B cell (primary cell): ENCODE data around the gene FERMT3. TPM values are rescaled to one million over a fixed set of nuclear protein-coding genes. Genes with fewer than 3 reads are reported as not detected.

Experiments used
- ATAC-seq: fragments of 200-7000 bp; cut with Tn5 transposase; one replicate; pipeline ENCODE4 v1.10.0; 2021; ENCODE audit warnings: low read depth, mild to moderate bottlenecking, moderate number of reproducible peaks, moderate library complexity
- CTCF ChIA-PET: fragments of 350-600 bp; sonication (Branson Sonifier 250); formaldehyde crosslinking; loops from one replicate; lab custom pipeline; 2021; ENCODE audit warnings: antibody characterized with exemption, inconsistent platforms; lab: Charles Lee
- POLR2A ChIA-PET: fragments of 350-600 bp; sonication (Branson Sonifier 250); formaldehyde crosslinking; loops from one replicate; lab custom pipeline; 2021; ENCODE audit warnings: antibody characterized with exemption; lab: Charles Lee
- DNase-seq: peaks from one replicate; pipeline ENCODE4 v3.0.0; 2013
- H2AFZ ChIP-seq: 2 replicates; pipeline ENCODE4 v1.6.1; 2012; ENCODE audit warnings: mild to moderate bottlenecking, low read depth, low read length; ENCODE audit not compliant: insufficient read depth, poor library complexity, severe bottlenecking
- H3K27ac ChIP-seq, 2 donors: 1 replicate in 1 of 2; 2 replicates in 1 of 2; pipeline ENCODE4 v1.5.1; 2012 to 2013; ENCODE audit warnings: low read length in 2 of 2, mild to moderate bottlenecking in 2 of 2, moderate library complexity in 1 of 2
- H3K27me3 ChIP-seq, 4 experiments: fragments of 200-600 bp in 1 of 4; sonication (generic) in 1 of 4; replicated peaks in 1 of 4; 1 replicate in 2 of 4; 2 replicates in 2 of 4; pipeline versions ENCODE4 v1.6.1 to v1.7.0; 2013 to 2016; ENCODE audit warnings: low read length in 3 of 4, mild to moderate bottlenecking in 2 of 4, mixed read lengths in 1 of 4, moderate library complexity in 1 of 4; ENCODE audit not compliant: insufficient read depth in 4 of 4, control insufficient read depth in 3 of 4; ENCODE audit errors: control extremely low read depth in 1 of 4
- H3K36me3 ChIP-seq, 2 experiments: replicated peaks in 1 of 2; 1 replicate in 1 of 2; 2 replicates in 1 of 2; pipeline versions ENCODE4 v1.6.1 to v1.7.1; 2013; ENCODE audit warnings: low read length in 1 of 2; ENCODE audit not compliant: insufficient read depth in 2 of 2, control insufficient read depth in 1 of 2; ENCODE audit errors: control extremely low read depth in 1 of 2, extremely low read depth in 1 of 2
- H3K4me1 ChIP-seq, 2 donors: fragments of 200-600 bp in 1 of 2; sonication (generic) in 1 of 2; 1 replicate in 1 of 2; 2 replicates in 1 of 2; pipeline versions ENCODE4 v1.5.1 to v1.6.1; 2013 to 2017; ENCODE audit warnings: low read length in 2 of 2; ENCODE audit not compliant: control insufficient read depth in 2 of 2, insufficient read depth in 2 of 2
- H3K4me2 ChIP-seq: replicated peaks from 2 replicates; pipeline ENCODE3; 2012; ENCODE audit warnings: mild to moderate bottlenecking, low read depth, low read length; ENCODE audit not compliant: poor library complexity, severe bottlenecking
- H3K4me3 ChIP-seq, 5 experiments: fragments of 200-600 bp in 1 of 5; sonication (generic) in 1 of 5; 1 replicate in 3 of 5; 2 replicates in 2 of 5; pipeline versions ENCODE4 v1.5.1 to v1.7.0; 2011 to 2016; ENCODE audit warnings: low read length in 4 of 5, mild to moderate bottlenecking in 4 of 5, low read depth in 2 of 5, control low read depth in 1 of 5, moderate library complexity in 1 of 5; ENCODE audit not compliant: insufficient read depth in 1 of 5; ENCODE audit errors: control extremely low read depth in 1 of 5, extremely low read depth in 1 of 5
- H3K79me2 ChIP-seq: fragments of 200-600 bp; sonication (generic); one replicate; pipeline ENCODE4 v1.6.0; 2016; ENCODE audit warnings: low read length; ENCODE audit not compliant: control insufficient read depth, insufficient read depth
- H3K9ac ChIP-seq: fragments of 200-600 bp; sonication (generic); 2 replicates; pipeline ENCODE4 v1.6.1; 2017; ENCODE audit warnings: mild to moderate bottlenecking, low read length, moderate library complexity
- H3K9me3 ChIP-seq, 3 donors: one replicate each; pipeline versions ENCODE4 v1.6.1 to v1.7.1; 2013; ENCODE audit warnings: low read length in 2 of 3; ENCODE audit not compliant: control insufficient read depth in 2 of 3, insufficient read depth in 1 of 3; ENCODE audit errors: control extremely low read depth in 1 of 3
- H4K20me1 ChIP-seq: 2 replicates; pipeline ENCODE4 v1.6.0; 2012; ENCODE audit warnings: mild to moderate bottlenecking, low read length; ENCODE audit not compliant: insufficient read depth, control insufficient read depth, poor library complexity, severe bottlenecking
- H3K27ac Mint-ChIP-seq: one replicate; pipeline ENCODE4 v1.8.0; 2021; ENCODE audit warnings: mixed read lengths
- H3K27me3 Mint-ChIP-seq: one replicate; pipeline ENCODE4 v1.8.0; 2021; ENCODE audit warnings: mixed read lengths
- H3K4me1 Mint-ChIP-seq: one replicate; pipeline ENCODE4 v1.8.0; 2021; ENCODE audit warnings: mixed read lengths
- H3K4me3 Mint-ChIP-seq: one replicate; pipeline ENCODE4 v1.8.0; 2021; ENCODE audit warnings: mixed read lengths
- H3K9me3 Mint-ChIP-seq: one replicate; pipeline ENCODE4 v1.8.0; 2022; ENCODE audit warnings: mixed read lengths; ENCODE audit not compliant: insufficient read depth
- EZH2 ChIP-seq: IDR thresholded peaks from 2 replicates; pipeline ENCODE4 v1.6.1; 2012; ENCODE audit warnings: borderline replicate concordance, low read depth, mild to moderate bottlenecking, moderate library complexity, low read length; ENCODE audit not compliant: insufficient read depth, poor library complexity, severe bottlenecking
- WGBS: methylation state at CpG from one replicate; pipeline ENCODE4 v1.1.5; 2013; ENCODE audit warnings: missing lambda C conversion rate; ENCODE audit not compliant: insufficient coverage; 5-methylcytosine and 5-hydroxymethylcytosine counted together
- intact Hi-C: fragments of 100-400 bp; cut with micrococcal nuclease; formaldehyde crosslinking; loops from one replicate; pipeline ENCODE4 v1.10.0; 2022
- polyA plus RNA-seq: library from polyadenylated mRNA; depleted of rRNA; stranded (reverse); fragments of >200 nt; gene quantifications from 2 replicates; pipeline ENCODE4 v1.2.3, GENCODE V29; 2012
- total RNA-seq, 2 donors: library from RNA; stranded (reverse); fragments of 120-200 nt in 1 of 2; gene quantifications; 1 replicate in 1 of 2; 2 replicates in 1 of 2; pipeline versions ENCODE4 v1.2.3 to v1.2.4, GENCODE V29; 2013 to 2022
- TF ChIP-seq, protein P1 (sequence below): fragments of 200-600 bp; IDR thresholded peaks from one replicate; pipeline ENCODE4 v1.8.0; 2022; ENCODE audit warnings: antibody characterized with exemption, mild to moderate bottlenecking

Gene FERMT3
- total and polyA plus RNA-seq, 2 donors (not counting 1 experiment from before 2014, with no cell fraction given): 96.2 to 170 TPM

GRCh38 chr11:64170419-64170818 is 36.1 kb upstream of the FERMT3 start:
- Histone ChIP-seq H3K4me2 (no peak overlapping the region), H2AFZ (no peak overlapping the region)
- no peaks in the 10 kb centered on the region for H3K9me3 Mint-ChIP-seq

GRCh38 chr11:64173616-64174355 is 32.7 kb upstream of the FERMT3 start:
- Histone ChIP-seq H3K4me1 (peaks cover 5 to 7% of the 10 kb centered on the region in 2 donors), H4K20me1 (no peaks in the 10 kb centered on the region), H3K27me3 (no peaks in the 10 kb centered on the region), H3K27ac (no peak overlapping the region), H3K79me2 (peaks cover 7% of the 10 kb centered on the region), H3K9ac (no peak overlapping the region), H2AFZ (no peak overlapping the region), H3K4me2 (no peak overlapping the region), H3K4me3 (no peak overlapping the region), H3K9me3 (peaks cover 0 to 4% (median 0%) of the 10 kb centered on the region in 3 donors), H3K36me3 (no peaks in the 10 kb centered on the region)
- no peak for ATAC-seq
- WGBS: 92% methylated on average over 4 of the region's 4 CpGs
- Mint-ChIP-seq H3K4me3 (no peak overlapping the region), H3K4me1 (peaks cover 10% of the 10 kb centered on the region), H3K9me3 (no peaks in the 10 kb centered on the region), H3K27me3 (no peaks in the 10 kb centered on the region), H3K27ac (no peak overlapping the region)
- TF ChIP-seq, protein P1, sequence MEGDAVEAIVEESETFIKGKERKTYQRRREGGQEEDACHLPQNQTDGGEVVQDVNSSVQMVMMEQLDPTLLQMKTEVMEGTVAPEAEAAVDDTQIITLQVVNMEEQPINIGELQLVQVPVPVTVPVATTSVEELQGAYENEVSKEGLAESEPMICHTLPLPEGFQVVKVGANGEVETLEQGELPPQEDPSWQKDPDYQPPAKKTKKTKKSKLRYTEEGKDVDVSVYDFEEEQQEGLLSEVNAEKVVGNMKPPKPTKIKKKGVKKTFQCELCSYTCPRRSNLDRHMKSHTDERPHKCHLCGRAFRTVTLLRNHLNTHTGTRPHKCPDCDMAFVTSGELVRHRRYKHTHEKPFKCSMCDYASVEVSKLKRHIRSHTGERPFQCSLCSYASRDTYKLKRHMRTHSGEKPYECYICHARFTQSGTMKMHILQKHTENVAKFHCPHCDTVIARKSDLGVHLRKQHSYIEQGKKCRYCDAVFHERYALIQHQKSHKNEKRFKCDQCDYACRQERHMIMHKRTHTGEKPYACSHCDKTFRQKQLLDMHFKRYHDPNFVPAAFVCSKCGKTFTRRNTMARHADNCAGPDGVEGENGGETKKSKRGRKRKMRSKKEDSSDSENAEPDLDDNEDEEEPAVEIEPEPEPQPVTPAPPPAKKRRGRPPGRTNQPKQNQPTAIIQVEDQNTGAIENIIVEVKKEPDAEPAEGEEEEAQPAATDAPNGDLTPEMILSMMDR: no peak
- no peak for TF ChIP-seq EZH2
- ChIA-PET CTCF (no interaction called here), POLR2A (interaction anchor here (0.6 kb wide), 1 partner anchor 14 kb away, joined by 5 read pairs; no protein-coding TSS in a partner anchor)
- no peak for DNase-seq
- intact Hi-C loops: no loop called here

More at GRCh38 chr11:64170419-64170818, 36.1 kb upstream of the FERMT3 start:
- 86% methylated on average over 1 of the region's 4 CpGs for WGBS
- Histone ChIP-seq H3K4me3 (no peak overlapping the region), H4K20me1 (no peaks in the 10 kb centered on the region), H3K79me2 (no peaks in the 10 kb centered on the region), H3K9me3 (peaks cover 0 to 4% (median 0%) of the 10 kb centered on the region in 3 donors), H3K9ac (no peak overlapping the region), H3K4me1 (peaks cover 3 to 5% of the 10 kb centered on the region in 2 donors), H3K27me3 (no peaks in the 10 kb centered on the region), H3K36me3 (no peaks in the 10 kb centered on the region), H3K27ac (no peak overlapping the region)
- CTCF ChIA-PET: interaction anchor here (0.7 to 1.6 kb wide), 3 partner anchors 34 to 748 kb away, joined by 3 read pairs; no protein-coding TSS in a partner anchor
- H3K4me3 Mint-ChIP-seq: no peak overlapping the region
- TF ChIP-seq EZH2: no peak
- TF ChIP-seq, protein P1: no peak
- POLR2A ChIA-PET: interaction anchor here (0.7 kb wide), 1 partner anchor 12 kb away, joined by 3 read pairs; no protein-coding TSS in a partner anchor
- intact Hi-C loops: no loop called here
- DNase-seq (no peak), ATAC-seq (no peak)
- H3K27ac Mint-ChIP-seq: no peak overlapping the region
- no peaks in the 10 kb centered on the region for H3K27me3 Mint-ChIP-seq
- H3K4me1 Mint-ChIP-seq: peaks cover 5% of the 10 kb centered on the region
